ENCODE measurements around the gene CNEP1R1. TPM values are rescaled to one million over a fixed set of nuclear protein-coding genes. Genes with fewer than 3 reads are reported as not detected.

CNEP1R1 gene
- total and polyA plus RNA-seq, 10 of the 15 experiments (the other 5 are each of a cell fraction or from before 2014, with no cell fraction given) = 11.5 to 29.2 (median 15.6) TPM

DNA sequence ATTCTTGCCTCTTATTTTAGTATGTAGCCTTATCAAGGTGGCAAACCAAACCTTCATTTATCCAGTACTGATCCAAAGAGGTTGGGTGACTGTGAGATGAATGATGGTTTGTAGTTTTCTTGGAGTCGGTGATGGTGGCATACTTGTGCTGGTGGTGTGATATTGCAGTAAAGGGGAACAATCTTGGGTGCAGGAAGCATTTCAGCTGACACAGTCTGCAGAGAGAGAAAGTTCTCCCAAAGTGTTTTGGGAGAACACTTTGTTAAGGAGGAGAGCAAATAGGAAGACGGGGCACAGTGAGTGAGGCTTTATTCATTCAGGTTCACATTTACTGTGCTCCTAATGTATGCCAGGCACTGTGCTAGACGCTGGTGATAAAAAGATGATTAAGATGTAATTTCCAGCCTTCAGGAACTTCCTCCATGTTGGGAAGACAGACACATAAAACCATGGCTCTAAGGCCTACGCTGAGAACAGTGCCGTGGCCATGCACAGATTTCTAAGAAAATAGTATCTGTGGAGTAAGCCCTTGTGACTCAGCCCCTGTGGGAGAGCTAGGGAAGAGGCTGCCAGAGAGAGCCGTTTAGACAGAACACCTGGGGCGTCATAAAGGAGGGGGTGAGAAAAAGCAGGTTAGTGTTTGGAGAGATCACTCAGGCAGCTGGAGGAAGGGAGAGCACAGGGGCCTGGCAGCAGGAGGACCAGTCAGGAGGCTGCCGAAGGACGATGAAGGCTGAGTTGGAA is 54.5 kb downstream of the CNEP1R1 start:
- ATAC-seq = no peak
- Histone ChIP-seq H3K27me3 (replicated peaks in 1 of 2; ENCODE audit: control insufficient read depth in 2 of 2, insufficient read depth in 2 of 2, low read length in 1 of 2) (no peaks in the 10 kb centered on the region), H3K9ac (ENCODE audit: control insufficient read depth, insufficient read depth, low read length) (no peak overlapping the region), H3K27ac (ENCODE audit: control insufficient read depth, insufficient read depth) (no peak overlapping the region), H3K36me3 (ENCODE audit: control insufficient read depth in 2 of 2, insufficient read depth in 2 of 2, low read length in 1 of 2) (peaks cover 0 to 15% of the 10 kb centered on the region in 2 experiments; a peak in 3 of 4 replicates), H3K9me3 (replicated peaks; ENCODE audit: control insufficient read depth, insufficient read depth, low read length) (no peaks in the 10 kb centered on the region), H2AFZ (ENCODE audit: control insufficient read depth, low read depth, low read length) (no peak overlapping the region), H4K20me1 (ENCODE audit: control insufficient read depth, insufficient read depth) (no peaks in the 10 kb centered on the region), H3K4me2 (ENCODE audit: control insufficient read depth, insufficient read depth) (no peak overlapping the region), H3K4me1 (ENCODE audit: control insufficient read depth, insufficient read depth, low read length) (no peaks in the 10 kb centered on the region), H3K4me3 (no peak overlapping the region), H3K79me2 (ENCODE audit: control insufficient read depth, insufficient read depth, low read length) (no peaks in the 10 kb centered on the region)
- DNase-seq (ENCODE audit: low read depth, low spot score) = no peak
- ChIA-PET POLR2A (no interaction called here), RAD21 (ENCODE audit: unreplicated experiment) (no interaction called here), SMC1A (ENCODE audit: uncharacterized antibody, unreplicated experiment) (interaction anchor here (1.6 kb wide), 1 partner anchor 11 kb away, joined by 4 read pairs; no protein-coding TSS in a partner anchor), CTCF (no interaction called here)
- no TSS peak for BruUV-seq (replicated peaks)
- in situ Hi-C loops (cut with MboI) (no loop called here), intact Hi-C loops (cut with micrococcal nuclease; ENCODE audit: unreplicated experiment) (no loop called here)
- TF ChIP-seq POLR2AphosphoS2 (IDR thresholded peaks at IDR 0.05; ENCODE audit: low read depth, low read length) (no peak), SREBF2 (IDR thresholded peaks at IDR 0.05; ENCODE audit: low read length) (no peak), HCFC1 (IDR thresholded peaks at IDR 0.05; ENCODE audit: low read length) (no peak), WRNIP1 (IDR thresholded peaks at IDR 0.05; ENCODE audit: borderline replicate concordance, low read depth, low read length) (no peak), NR2F1 (conservative IDR thresholded peaks at IDR 0.05) (no peak), SUZ12 (IDR thresholded peaks at IDR 0.05; ENCODE audit: unreplicated experiment) (no peak)
- FAIRE-seq = no peak
- WGBS (ENCODE audit: insufficient coverage, insufficient replicate concordance, low lambda C conversion rate, missing lambda C conversion rate) = 92% methylated on average over 9 of the region's 9 CpGs

DNA sequence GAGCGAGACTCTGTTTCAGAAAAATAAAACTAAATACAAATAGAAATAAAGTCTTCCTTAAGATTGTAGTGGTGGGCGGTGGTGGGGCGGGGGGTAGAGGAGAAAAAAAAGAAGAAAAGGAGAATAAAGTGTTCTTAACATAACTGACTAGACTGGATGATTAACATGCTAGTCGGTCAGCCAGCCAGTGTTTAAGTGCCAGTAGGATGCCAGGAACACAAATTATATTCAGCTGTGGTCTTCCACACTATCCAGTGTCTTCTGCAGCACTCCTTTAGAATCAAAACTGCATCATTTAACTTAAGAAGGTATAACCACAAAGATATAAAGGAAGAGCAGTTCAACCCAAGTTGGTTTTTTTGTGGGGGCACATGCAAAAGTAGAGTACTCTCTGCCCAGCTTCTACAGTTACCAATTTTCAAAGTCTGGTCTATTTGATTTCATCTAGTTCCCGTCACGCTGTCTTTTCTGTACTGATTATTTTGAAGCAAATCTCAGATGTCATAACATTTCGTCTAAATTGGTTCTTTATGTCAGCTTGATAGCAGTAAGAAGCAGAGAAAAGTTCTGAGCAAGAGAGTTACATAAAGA is 56.5 kb downstream of the CNEP1R1 start:
- in situ Hi-C loops (cut with MboI) (no loop called here), intact Hi-C loops (cut with micrococcal nuclease; ENCODE audit: unreplicated experiment) (no loop called here)
- Histone ChIP-seq H2AFZ (ENCODE audit: control insufficient read depth, low read depth, low read length) (no peak overlapping the region), H3K4me3 (no peak overlapping the region), H3K36me3 (ENCODE audit: control insufficient read depth in 2 of 2, insufficient read depth in 2 of 2, low read length in 1 of 2) (peaks cover 0 to 23% of the 10 kb centered on the region in 2 experiments; a peak in 3 of 4 replicates), H3K27me3 (replicated peaks in 1 of 2; ENCODE audit: control insufficient read depth in 2 of 2, insufficient read depth in 2 of 2, low read length in 1 of 2) (no peaks in the 10 kb centered on the region), H3K27ac (ENCODE audit: control insufficient read depth, insufficient read depth) (no peak overlapping the region), H3K9me3 (replicated peaks; ENCODE audit: control insufficient read depth, insufficient read depth, low read length) (no peaks in the 10 kb centered on the region), H3K4me2 (ENCODE audit: control insufficient read depth, insufficient read depth) (no peak overlapping the region), H3K9ac (ENCODE audit: control insufficient read depth, insufficient read depth, low read length) (no peak overlapping the region), H4K20me1 (ENCODE audit: control insufficient read depth, insufficient read depth) (no peaks in the 10 kb centered on the region), H3K79me2 (ENCODE audit: control insufficient read depth, insufficient read depth, low read length) (no peaks in the 10 kb centered on the region), H3K4me1 (ENCODE audit: control insufficient read depth, insufficient read depth, low read length) (no peaks in the 10 kb centered on the region)
- ChIA-PET SMC1A (ENCODE audit: uncharacterized antibody, unreplicated experiment) (interaction anchor here (0.7 to 1.3 kb wide), 2 partner anchors 105 to 129 kb away, joined by 3 to 6 read pairs; no protein-coding TSS in a partner anchor), RAD21 (ENCODE audit: unreplicated experiment) (interaction anchor here (1.5 to 2.9 kb wide), 2 partner anchors 16 to 129 kb away, joined by 3 to 12 read pairs; partner anchors contain the start of gene HEATR3), POLR2A (interaction anchor here (1.2 kb wide), 1 partner anchor 9 kb away, joined by 3 read pairs; no protein-coding TSS in a partner anchor), CTCF (interaction anchor here (1.0 to 3.5 kb wide), 4 partner anchors 14 to 274 kb away, joined by 3 to 15 read pairs (median 7); no protein-coding TSS in a partner anchor)
- DNase-seq (ENCODE audit: low read depth, low spot score) = no peak
- ATAC-seq = no peak
- BruUV-seq (replicated peaks) = no TSS peak
- whole genome bisulfite sequencing (ENCODE audit: insufficient coverage, insufficient replicate concordance, low lambda C conversion rate, missing lambda C conversion rate) = 88% methylated on average over 7 of the region's 7 CpGs
- FAIRE-seq = no peak
- TF ChIP-seq SIX5 (IDR thresholded peaks at IDR 0.05; ENCODE audit: low read depth, low read length, severe bottlenecking) (no peak), POU2F2 (IDR thresholded peaks at IDR 0.05; ENCODE audit: borderline replicate concordance, low read depth, low read length) (no peak), NFXL1 (IDR thresholded peaks at IDR 0.05; ENCODE audit: borderline replicate concordance) (no peak), GATAD2B (conservative IDR thresholded peaks at IDR 0.05; ENCODE audit: low read depth) (no peak)
- TF ChIP-seq, protein P1, sequence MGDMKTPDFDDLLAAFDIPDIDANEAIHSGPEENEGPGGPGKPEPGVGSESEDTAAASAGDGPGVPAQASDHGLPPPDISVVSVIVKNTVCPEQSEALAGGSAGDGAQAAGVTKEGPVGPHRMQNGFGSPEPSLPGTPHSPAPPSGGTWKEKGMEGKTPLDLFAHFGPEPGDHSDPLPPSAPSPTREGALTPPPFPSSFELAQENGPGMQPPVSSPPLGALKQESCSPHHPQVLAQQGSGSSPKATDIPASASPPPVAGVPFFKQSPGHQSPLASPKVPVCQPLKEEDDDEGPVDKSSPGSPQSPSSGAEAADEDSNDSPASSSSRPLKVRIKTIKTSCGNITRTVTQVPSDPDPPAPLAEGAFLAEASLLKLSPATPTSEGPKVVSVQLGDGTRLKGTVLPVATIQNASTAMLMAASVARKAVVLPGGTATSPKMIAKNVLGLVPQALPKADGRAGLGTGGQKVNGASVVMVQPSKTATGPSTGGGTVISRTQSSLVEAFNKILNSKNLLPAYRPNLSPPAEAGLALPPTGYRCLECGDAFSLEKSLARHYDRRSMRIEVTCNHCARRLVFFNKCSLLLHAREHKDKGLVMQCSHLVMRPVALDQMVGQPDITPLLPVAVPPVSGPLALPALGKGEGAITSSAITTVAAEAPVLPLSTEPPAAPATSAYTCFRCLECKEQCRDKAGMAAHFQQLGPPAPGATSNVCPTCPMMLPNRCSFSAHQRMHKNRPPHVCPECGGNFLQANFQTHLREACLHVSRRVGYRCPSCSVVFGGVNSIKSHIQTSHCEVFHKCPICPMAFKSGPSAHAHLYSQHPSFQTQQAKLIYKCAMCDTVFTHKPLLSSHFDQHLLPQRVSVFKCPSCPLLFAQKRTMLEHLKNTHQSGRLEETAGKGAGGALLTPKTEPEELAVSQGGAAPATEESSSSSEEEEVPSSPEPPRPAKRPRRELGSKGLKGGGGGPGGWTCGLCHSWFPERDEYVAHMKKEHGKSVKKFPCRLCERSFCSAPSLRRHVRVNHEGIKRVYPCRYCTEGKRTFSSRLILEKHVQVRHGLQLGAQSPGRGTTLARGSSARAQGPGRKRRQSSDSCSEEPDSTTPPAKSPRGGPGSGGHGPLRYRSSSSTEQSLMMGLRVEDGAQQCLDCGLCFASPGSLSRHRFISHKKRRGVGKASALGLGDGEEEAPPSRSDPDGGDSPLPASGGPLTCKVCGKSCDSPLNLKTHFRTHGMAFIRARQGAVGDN (IDR thresholded peaks at IDR 0.05) = no peak
